Measurements from ENCODE around the gene CD58.

DNA sequence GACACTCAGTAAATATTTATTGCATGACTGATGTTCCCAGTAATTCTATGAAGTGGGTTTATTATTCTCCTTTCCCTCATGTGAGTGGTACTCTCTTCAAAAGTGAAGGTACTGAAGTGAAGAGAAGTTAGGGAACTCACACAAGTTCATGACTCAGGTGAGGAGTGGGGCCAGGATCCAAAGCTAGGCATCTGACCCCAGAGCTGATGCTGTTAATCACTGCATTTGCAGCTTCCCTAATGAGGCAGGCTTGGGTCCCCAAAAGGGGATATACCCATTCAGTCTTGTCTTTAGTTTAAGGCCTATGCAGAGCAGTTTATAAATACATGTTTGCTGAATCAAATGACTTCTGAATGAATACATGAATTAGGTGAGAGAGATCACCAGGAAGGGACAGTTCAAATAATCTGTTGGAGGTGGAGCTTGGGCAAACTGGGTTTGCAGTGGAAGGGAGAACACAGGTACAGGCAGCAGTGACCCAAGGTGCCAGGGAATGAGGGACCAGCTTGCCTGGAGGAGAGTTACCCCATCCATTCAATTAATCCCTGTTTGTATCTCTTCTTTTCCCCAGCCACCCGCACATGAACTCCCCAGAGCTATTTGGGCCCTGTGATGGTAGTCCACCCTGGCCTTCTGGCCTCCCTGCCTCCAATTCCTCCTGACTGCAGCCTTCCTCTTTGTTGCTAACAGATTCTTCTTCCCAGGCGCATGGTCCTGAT lies 2.0 kb downstream of the CD58 start:
- TF ChIP-seq, protein P1, sequence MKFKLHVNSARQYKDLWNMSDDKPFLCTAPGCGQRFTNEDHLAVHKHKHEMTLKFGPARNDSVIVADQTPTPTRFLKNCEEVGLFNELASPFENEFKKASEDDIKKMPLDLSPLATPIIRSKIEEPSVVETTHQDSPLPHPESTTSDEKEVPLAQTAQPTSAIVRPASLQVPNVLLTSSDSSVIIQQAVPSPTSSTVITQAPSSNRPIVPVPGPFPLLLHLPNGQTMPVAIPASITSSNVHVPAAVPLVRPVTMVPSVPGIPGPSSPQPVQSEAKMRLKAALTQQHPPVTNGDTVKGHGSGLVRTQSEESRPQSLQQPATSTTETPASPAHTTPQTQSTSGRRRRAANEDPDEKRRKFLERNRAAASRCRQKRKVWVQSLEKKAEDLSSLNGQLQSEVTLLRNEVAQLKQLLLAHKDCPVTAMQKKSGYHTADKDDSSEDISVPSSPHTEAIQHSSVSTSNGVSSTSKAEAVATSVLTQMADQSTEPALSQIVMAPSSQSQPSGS (tag by site-specific recombination; IDR thresholded peaks at IDR 0.05; ENCODE audit: low read depth): no peak
- TF ChIP-seq, protein P2, sequence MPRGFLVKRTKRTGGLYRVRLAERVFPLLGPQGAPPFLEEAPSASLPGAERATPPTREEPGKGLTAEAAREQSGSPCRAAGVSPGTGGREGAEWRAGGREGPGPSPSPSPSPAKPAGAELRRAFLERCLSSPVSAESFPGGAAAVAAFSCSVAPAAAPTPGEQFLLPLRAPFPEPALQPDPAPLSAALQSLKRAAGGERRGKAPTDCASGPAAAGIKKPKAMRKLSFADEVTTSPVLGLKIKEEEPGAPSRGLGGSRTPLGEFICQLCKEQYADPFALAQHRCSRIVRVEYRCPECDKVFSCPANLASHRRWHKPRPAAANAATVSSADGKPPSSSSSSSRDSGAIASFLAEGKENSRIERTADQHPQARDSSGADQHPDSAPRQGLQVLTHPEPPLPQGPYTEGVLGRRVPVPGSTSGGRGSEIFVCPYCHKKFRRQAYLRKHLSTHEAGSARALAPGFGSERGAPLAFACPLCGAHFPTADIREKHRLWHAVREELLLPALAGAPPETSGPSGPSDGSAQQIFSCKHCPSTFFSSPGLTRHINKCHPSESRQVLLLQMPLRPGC (tag by site-specific recombination; IDR thresholded peaks at IDR 0.05): no peak
- TF ChIP-seq ZNF10 (tag by site-specific recombination; IDR thresholded peaks at IDR 0.05) (no peak), GLIS1 (tag by site-specific recombination; IDR thresholded peaks at IDR 0.05) (no peak), HOXA7 (CRISPR knock-in tag; IDR thresholded peaks at IDR 0.05; ENCODE audit: borderline replicate concordance) (no peak), ZNF785 (tag by site-specific recombination; IDR thresholded peaks at IDR 0.05) (no peak)
- TF ChIP-seq, protein P3, sequence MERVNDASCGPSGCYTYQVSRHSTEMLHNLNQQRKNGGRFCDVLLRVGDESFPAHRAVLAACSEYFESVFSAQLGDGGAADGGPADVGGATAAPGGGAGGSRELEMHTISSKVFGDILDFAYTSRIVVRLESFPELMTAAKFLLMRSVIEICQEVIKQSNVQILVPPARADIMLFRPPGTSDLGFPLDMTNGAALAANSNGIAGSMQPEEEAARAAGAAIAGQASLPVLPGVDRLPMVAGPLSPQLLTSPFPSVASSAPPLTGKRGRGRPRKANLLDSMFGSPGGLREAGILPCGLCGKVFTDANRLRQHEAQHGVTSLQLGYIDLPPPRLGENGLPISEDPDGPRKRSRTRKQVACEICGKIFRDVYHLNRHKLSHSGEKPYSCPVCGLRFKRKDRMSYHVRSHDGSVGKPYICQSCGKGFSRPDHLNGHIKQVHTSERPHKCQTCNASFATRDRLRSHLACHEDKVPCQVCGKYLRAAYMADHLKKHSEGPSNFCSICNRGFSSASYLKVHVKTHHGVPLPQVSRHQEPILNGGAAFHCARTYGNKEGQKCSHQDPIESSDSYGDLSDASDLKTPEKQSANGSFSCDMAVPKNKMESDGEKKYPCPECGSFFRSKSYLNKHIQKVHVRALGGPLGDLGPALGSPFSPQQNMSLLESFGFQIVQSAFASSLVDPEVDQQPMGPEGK (tag by site-specific recombination; IDR thresholded peaks at IDR 0.05): no peak
- TF ChIP-seq, protein P4, sequence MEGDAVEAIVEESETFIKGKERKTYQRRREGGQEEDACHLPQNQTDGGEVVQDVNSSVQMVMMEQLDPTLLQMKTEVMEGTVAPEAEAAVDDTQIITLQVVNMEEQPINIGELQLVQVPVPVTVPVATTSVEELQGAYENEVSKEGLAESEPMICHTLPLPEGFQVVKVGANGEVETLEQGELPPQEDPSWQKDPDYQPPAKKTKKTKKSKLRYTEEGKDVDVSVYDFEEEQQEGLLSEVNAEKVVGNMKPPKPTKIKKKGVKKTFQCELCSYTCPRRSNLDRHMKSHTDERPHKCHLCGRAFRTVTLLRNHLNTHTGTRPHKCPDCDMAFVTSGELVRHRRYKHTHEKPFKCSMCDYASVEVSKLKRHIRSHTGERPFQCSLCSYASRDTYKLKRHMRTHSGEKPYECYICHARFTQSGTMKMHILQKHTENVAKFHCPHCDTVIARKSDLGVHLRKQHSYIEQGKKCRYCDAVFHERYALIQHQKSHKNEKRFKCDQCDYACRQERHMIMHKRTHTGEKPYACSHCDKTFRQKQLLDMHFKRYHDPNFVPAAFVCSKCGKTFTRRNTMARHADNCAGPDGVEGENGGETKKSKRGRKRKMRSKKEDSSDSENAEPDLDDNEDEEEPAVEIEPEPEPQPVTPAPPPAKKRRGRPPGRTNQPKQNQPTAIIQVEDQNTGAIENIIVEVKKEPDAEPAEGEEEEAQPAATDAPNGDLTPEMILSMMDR (tag by site-specific recombination; IDR thresholded peaks at IDR 0.05): no peak
- TF ChIP-seq, protein P5, sequence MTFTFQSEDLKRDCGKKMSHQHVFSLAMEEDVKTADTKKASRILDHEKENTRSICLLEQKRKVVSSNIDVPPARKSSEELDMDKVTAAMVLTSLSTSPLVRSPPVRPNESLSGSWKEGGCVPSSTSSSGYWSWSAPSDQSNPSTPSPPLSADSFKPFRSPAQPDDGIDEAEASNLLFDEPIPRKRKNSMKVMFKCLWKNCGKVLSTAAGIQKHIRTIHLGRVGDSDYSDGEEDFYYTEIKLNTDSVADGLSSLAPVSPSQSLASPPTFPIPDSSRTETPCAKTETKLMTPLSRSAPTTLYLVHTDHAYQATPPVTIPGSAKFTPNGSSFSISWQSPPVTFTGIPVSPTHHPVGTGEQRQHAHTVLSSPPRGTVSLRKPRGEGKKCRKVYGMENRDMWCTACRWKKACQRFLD (tag by site-specific recombination; IDR thresholded peaks at IDR 0.05): no peak
- TF ChIP-seq, protein P6, sequence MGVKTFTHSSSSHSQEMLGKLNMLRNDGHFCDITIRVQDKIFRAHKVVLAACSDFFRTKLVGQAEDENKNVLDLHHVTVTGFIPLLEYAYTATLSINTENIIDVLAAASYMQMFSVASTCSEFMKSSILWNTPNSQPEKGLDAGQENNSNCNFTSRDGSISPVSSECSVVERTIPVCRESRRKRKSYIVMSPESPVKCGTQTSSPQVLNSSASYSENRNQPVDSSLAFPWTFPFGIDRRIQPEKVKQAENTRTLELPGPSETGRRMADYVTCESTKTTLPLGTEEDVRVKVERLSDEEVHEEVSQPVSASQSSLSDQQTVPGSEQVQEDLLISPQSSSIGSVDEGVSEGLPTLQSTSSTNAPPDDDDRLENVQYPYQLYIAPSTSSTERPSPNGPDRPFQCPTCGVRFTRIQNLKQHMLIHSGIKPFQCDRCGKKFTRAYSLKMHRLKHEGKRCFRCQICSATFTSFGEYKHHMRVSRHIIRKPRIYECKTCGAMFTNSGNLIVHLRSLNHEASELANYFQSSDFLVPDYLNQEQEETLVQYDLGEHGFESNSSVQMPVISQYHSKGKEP (tag by site-specific recombination; IDR thresholded peaks at IDR 0.05): no peak
- TF ChIP-seq, protein P7, sequence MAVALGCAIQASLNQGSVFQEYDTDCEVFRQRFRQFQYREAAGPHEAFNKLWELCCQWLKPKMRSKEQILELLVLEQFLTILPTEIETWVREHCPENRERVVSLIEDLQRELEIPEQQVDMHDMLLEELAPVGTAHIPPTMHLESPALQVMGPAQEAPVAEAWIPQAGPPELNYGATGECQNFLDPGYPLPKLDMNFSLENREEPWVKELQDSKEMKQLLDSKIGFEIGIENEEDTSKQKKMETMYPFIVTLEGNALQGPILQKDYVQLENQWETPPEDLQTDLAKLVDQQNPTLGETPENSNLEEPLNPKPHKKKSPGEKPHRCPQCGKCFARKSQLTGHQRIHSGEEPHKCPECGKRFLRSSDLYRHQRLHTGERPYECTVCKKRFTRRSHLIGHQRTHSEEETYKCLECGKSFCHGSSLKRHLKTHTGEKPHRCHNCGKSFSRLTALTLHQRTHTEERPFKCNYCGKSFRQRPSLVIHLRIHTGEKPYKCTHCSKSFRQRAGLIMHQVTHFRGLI (tag by site-specific recombination; IDR thresholded peaks at IDR 0.05): no peak
- TF ChIP-seq, protein P8, sequence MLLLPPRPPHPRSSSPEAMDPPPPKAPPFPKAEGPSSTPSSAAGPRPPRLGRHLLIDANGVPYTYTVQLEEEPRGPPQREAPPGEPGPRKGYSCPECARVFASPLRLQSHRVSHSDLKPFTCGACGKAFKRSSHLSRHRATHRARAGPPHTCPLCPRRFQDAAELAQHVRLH (tag by site-specific recombination; IDR thresholded peaks at IDR 0.05): no peak

Measured in HEK293 (cell line).